ENCODE measurements around the gene METTL15. TPM values are rescaled to one million over a fixed set of nuclear protein-coding genes. Genes with fewer than 3 reads are reported as not detected.
"Not testable (repeated sequence)": the region's sequence is repeated elsewhere in the genome, so short reads cannot be mapped to it uniquely, and the experiment has no call there.

The METTL15 gene
- total RNA-seq, 1 donor from 2014 or later: 16.3 TPM

DNA sequence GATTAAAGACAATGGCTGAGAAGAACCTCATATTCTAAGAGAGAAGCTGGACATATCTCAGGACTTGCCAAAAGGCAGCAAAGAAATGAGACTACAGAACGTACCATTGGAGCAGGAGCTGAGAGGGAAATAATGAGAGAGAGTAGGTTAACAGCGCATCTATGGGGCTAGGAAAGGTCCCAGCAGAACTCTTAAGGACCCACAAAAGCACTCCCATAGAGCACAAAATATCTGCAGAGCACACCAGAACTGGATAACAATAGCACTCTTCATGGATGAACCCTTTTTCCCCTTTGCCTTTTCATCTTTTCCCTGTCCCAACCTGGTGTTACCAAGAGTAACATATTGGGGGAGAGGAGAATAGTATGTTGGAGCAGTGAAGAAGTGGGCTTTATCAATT is 245.8 kb downstream of the METTL15 start:
- H3K27ac Mint-ChIP-seq (ENCODE audit: unreplicated experiment): no peak overlapping the region
- TF ChIP-seq, protein P1, sequence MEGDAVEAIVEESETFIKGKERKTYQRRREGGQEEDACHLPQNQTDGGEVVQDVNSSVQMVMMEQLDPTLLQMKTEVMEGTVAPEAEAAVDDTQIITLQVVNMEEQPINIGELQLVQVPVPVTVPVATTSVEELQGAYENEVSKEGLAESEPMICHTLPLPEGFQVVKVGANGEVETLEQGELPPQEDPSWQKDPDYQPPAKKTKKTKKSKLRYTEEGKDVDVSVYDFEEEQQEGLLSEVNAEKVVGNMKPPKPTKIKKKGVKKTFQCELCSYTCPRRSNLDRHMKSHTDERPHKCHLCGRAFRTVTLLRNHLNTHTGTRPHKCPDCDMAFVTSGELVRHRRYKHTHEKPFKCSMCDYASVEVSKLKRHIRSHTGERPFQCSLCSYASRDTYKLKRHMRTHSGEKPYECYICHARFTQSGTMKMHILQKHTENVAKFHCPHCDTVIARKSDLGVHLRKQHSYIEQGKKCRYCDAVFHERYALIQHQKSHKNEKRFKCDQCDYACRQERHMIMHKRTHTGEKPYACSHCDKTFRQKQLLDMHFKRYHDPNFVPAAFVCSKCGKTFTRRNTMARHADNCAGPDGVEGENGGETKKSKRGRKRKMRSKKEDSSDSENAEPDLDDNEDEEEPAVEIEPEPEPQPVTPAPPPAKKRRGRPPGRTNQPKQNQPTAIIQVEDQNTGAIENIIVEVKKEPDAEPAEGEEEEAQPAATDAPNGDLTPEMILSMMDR (IDR thresholded peaks at IDR 0.05): no peak
- H3K4me1 Mint-ChIP-seq (ENCODE audit: unreplicated experiment): no peaks in the 10 kb centered on the region
- peaks cover 2% of the 10 kb centered on the region for H3K36me3 Mint-ChIP-seq (ENCODE audit: unreplicated experiment)
- DNase-seq (ENCODE audit: extremely low spot score, unreplicated experiment): no peak
- no peaks in the 10 kb centered on the region for H3K27me3 Mint-ChIP-seq (ENCODE audit: unreplicated experiment)
- H3K4me3 Mint-ChIP-seq (ENCODE audit: unreplicated experiment): no peak overlapping the region
- H3K9me3 Mint-ChIP-seq (ENCODE audit: unreplicated experiment): peaks cover 3% of the 10 kb centered on the region

DNA sequence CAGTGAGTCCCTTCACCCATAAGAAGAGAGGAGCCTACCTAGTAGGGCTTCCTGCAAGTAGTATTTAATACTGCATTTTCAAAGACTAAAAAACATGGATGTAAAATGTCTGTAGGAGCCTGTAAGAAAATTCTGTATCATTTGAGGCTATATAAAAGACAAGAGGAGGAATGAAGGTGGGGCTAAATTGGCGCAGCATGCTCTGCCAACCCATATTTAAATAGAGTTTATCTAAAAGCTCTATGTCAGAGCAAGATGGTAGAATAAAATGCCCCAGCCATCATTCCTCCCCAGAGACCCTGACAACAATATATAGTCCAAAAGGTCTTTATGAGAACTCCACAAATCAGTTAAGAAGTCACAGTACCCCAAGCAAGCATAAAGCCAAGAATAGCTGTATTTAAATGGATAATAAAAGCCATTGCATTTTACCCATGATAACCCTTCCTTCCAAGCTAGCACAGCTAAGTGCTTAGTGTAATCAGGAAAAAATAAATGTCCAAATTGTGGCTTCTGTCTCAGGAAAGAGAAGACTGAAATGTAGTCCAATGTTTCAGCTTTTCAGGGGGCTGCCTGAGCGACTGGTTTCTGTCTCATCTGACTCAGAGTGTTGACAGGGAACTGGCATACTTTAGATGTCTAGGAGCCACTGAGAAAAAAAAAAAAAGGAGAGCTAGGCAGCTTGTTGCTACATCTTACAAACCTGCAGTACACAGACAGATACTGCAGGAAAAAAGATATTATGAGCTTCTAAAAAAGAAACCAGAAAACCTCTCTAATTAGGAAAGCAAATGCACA is 258.6 kb downstream of the METTL15 start:
- peaks cover 23% of the 10 kb centered on the region for H3K36me3 Mint-ChIP-seq (ENCODE audit: unreplicated experiment)
- no peaks in the 10 kb centered on the region for H3K4me1 Mint-ChIP-seq (ENCODE audit: unreplicated experiment)
- DNase-seq (ENCODE audit: extremely low spot score, unreplicated experiment): no peak
- no peak overlapping the region for H3K4me3 Mint-ChIP-seq (ENCODE audit: unreplicated experiment)
- peaks cover 47% of the 10 kb centered on the region for H3K9me3 Mint-ChIP-seq (ENCODE audit: unreplicated experiment)
- H3K27me3 Mint-ChIP-seq (ENCODE audit: unreplicated experiment): no peaks in the 10 kb centered on the region
- TF ChIP-seq, protein P1 (IDR thresholded peaks at IDR 0.05): no peak
- no peak overlapping the region for H3K27ac Mint-ChIP-seq (ENCODE audit: unreplicated experiment)

DNA sequence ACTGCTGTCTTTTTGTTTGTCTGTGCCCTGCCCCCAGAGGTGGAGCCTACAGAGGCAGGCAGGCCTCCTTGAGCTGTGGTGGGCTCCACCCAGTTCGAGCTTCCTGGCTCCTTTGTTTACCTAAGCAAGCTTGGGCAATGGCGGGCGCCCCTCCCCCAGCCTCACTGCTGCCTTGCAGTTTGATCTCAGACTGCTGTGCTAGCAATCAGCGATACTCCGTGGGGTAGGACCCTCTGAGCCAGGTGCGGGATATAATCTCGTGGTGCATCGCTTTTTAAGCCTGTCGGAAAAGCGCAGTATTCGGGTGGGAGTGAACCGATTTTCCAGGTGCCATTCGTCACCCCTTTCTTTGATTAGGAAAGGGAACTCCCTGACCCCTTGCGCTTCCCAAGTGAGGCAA is 269.9 kb downstream of the METTL15 start:
- not testable (repeated sequence) for H3K4me3 Mint-ChIP-seq (ENCODE audit: unreplicated experiment); H3K36me3 Mint-ChIP-seq (ENCODE audit: unreplicated experiment); H3K27me3 Mint-ChIP-seq (ENCODE audit: unreplicated experiment); H3K4me1 Mint-ChIP-seq (ENCODE audit: unreplicated experiment); DNase-seq (ENCODE audit: extremely low spot score, unreplicated experiment); H3K27ac Mint-ChIP-seq (ENCODE audit: unreplicated experiment)
- H3K9me3 Mint-ChIP-seq (ENCODE audit: unreplicated experiment): peaks cover 18% of the 10 kb centered on the region

Other genes starting within 250 kb of the METTL15 start
- gene KIF18A, start 232 bp upstream of the METTL15 start, total RNA-seq: 3.9 and 4.2 TPM in 2 replicates